GM18867 (cell line): ENCODE data around the gene MAPK10.

Experiments used
- ATAC-seq: cut with Tn5 transposase; IDR thresholded peaks from one replicate; pipeline ENCODE4 v1.9.1; 2021; ENCODE audit warnings: mild to moderate bottlenecking, moderate library complexity; ENCODE audit not compliant: unreplicated experiment

Gene MAPK10

DNA sequence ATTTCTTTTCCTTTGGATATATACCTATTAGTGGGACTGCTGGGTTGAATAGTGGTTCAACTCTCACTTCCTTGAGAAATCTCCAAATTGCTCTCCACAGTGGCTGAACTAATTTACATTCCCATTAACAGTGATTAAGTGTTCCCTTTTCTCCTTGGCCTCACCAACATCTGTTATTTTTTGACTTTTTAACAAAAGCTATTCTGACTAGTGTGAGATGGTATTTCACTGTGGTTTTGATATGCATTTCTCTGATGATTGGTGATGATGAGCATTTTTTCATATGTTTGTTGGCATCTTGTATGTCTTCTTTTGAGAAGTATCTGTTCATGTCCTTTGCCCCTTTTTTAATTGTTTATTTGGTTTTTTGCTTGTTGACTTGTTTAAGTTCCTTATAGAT lies 413.0 kb downstream of the MAPK10 start:
- no peak for ATAC-seq

DNA sequence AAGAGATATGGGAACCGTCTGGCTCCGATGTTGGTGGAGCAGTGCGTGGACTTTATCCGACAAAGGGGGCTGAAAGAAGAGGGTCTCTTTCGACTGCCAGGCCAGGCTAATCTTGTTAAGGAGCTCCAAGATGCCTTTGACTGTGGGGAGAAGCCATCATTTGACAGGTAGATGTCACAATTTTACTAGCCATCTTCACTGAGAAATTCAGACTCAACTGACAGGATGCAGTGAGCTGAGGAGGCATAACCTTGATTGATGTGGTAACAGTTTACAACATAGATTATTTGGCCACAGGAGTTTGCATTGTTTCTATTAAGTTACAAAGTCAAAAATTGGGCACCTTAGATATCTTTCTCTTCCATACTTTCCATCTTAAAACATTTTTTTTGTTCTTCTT lies 417.7 kb downstream of the MAPK10 start:
- ATAC-seq = no peak

DNA sequence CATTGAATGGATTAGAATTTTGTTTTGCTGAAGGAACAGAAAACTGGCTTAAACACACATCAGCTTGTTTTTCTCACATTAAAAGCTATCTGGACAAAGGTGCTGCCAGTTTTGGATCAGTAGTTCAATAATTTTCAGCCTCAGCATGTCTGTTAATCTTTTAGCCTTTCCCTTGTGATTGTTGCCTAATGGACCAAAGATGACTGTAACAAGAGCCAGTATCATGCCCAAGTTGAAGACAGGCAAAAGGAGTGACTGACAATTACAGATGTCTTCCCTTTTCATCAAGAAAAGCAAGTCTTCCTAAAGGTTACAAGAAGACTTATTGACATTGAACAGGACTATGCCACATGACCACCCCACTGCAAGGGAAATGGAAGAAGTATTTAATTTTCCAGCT lies 419.7 kb downstream of the MAPK10 start:
- no peak for ATAC-seq
